Panc1 (cell line): ENCODE data around the gene SERPINE3. TPM values are rescaled to one million over a fixed set of nuclear protein-coding genes. Genes with fewer than 3 reads are reported as not detected.

Experiments used
- ATAC-seq: fragments of 200-7000 bp; cut with Tn5 transposase; 2 replicates; pipeline ENCODE4 v1.9.1; 2020; ENCODE audit warnings: mild to moderate bottlenecking, moderate library complexity
- BruUV-seq: library from RNA; stranded (reverse); fragments of 400-500 nt; replicated peaks from 2 replicates; lab custom pipeline; 2021; lab: Mats Ljungman, UMichigan
- CTCF ChIA-PET: fragments of 300-600 bp; sonication (Branson Sonifier 250); formaldehyde crosslinking; loops from one replicate; lab custom pipeline; 2022; ENCODE audit warnings: antibody characterized with exemption; lab: Charles Lee
- POLR2A ChIA-PET: fragments of 300-600 bp; sonication (Branson Sonifier 250); formaldehyde crosslinking; loops from one replicate; lab custom pipeline; 2022; ENCODE audit warnings: antibody characterized with exemption; lab: Charles Lee
- DNase-seq: peaks from one replicate; pipeline ENCODE4 v3.0.0-alpha.2; 2010; ENCODE audit warnings: low read depth, low spot score
- H3K27ac ChIP-seq: 2 replicates; pipeline ENCODE4 v1.5.1; 2011; ENCODE audit warnings: mild to moderate bottlenecking, low read length, inconsistent platforms
- H3K27me3 ChIP-seq: fragments of 200-500 bp; sonication (Bioruptor generic); 2 replicates; pipeline ENCODE4 v1.6.0; 2014; ENCODE audit warnings: low read length, inconsistent platforms; ENCODE audit not compliant: control insufficient read depth, insufficient read depth
- H3K36me3 ChIP-seq: fragments of 200-500 bp; sonication (Bioruptor generic); 2 replicates; pipeline ENCODE4 v1.5.1; 2014; ENCODE audit warnings: inconsistent platforms, mild to moderate bottlenecking, low read length, moderate library complexity; ENCODE audit not compliant: control insufficient read depth, insufficient read depth
- H3K4me1 ChIP-seq: 2 replicates; pipeline ENCODE4 v1.5.1; 2011; ENCODE audit warnings: inconsistent platforms, mild to moderate bottlenecking, low read length, moderate library complexity; ENCODE audit not compliant: control insufficient read depth, insufficient read depth
- H3K4me3 ChIP-seq, 2 experiments: 2 replicates each; pipeline ENCODE4 v1.5.1; 2011 to 2012; ENCODE audit warnings: low read depth in 2 of 2, low read length in 2 of 2, mild to moderate bottlenecking in 2 of 2, inconsistent platforms in 1 of 2, moderate library complexity in 1 of 2
- H3K9me3 ChIP-seq: fragments of 200-500 bp; sonication (Bioruptor generic); 2 replicates; pipeline ENCODE4 v1.5.1; 2014; ENCODE audit warnings: low read depth, mild to moderate bottlenecking, inconsistent platforms, low read length, moderate library complexity; ENCODE audit not compliant: control insufficient read depth, insufficient read depth
- POLR2AphosphoS5 ChIP-seq: IDR thresholded peaks from 2 replicates; pipeline ENCODE4 v1.6.1; 2012; ENCODE audit warnings: mild to moderate bottlenecking, low read depth, low read length, moderate library complexity
- REST ChIP-seq, 2 experiments: IDR thresholded peaks; 2 replicates each; pipeline ENCODE4 v1.6.1; 2011 to 2012; ENCODE audit warnings: low read depth in 2 of 2, control low read depth in 1 of 2, low read length in 1 of 2, mild to moderate bottlenecking in 1 of 2, moderate library complexity in 1 of 2; ENCODE audit not compliant: insufficient read depth in 1 of 2
- SIN3A ChIP-seq: IDR thresholded peaks from 2 replicates; pipeline ENCODE4 v1.6.1; 2012; ENCODE audit warnings: low read depth, mild to moderate bottlenecking, low read length, moderate library complexity, borderline replicate concordance; ENCODE audit not compliant: insufficient read depth
- TCF7L2 ChIP-seq: IDR thresholded peaks from 2 replicates; pipeline ENCODE4 v1.6.1; 2011; ENCODE audit warnings: mild to moderate bottlenecking, low read depth, low read length, inconsistent platforms
- in situ Hi-C: cut with HindIII; loops from 2 replicates; pipeline ENCODE4 v1.10.0; 2016; ENCODE audit warnings: low sequenced_read_pairs, low pct_unique_long_range_greater_than_20kb
- intact Hi-C: fragments of 100-400 bp; cut with micrococcal nuclease; formaldehyde crosslinking; loops from one replicate; pipeline ENCODE4 v1.10.0; 2022; ENCODE audit not compliant: unreplicated experiment
- total RNA-seq: library from RNA; stranded (reverse); gene quantifications from one replicate; pipeline ENCODE4 v1.2.1, GENCODE V29; 2021; ENCODE audit not compliant: unreplicated experiment
- TF ChIP-seq, protein P1 (sequence below): fragments of 450-650 bp; IDR thresholded peaks from 2 replicates; pipeline ENCODE4 v1.5.1; 2017; ENCODE audit warnings: mild to moderate bottlenecking

Gene SERPINE3
- total RNA-seq, 1 experiment from 2014 or later: not detected

DNA sequence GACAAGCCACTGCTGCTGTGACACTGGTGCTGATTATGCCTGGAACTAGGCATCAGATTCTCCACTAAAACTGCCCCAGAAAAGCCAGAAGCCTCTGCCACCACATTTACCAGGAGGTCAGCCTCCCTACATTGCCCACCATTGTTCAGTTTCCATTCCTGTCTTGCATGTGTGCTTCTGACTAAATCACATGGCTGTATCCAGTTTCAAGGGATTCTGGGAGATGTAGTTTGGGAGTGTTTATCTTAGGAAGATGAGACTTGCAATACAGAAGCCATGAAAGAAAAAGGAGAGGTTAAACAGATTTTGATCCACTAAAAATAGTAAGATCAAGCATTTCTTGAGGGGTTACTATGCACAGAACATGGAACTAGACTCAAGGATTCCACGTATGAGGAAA lies 40.7 kb upstream of the SERPINE3 start:
- H3K36me3 ChIP-seq: no peaks in the 10 kb centered on the region
- TF ChIP-seq TCF7L2: no peak
- TF ChIP-seq REST (IDR thresholded peaks at IDR 0.05; ENCODE audit: insufficient read depth in 1 of 2, low read depth in 2 of 2, low read length in 1 of 2): no peak
- TF ChIP-seq, protein P1, sequence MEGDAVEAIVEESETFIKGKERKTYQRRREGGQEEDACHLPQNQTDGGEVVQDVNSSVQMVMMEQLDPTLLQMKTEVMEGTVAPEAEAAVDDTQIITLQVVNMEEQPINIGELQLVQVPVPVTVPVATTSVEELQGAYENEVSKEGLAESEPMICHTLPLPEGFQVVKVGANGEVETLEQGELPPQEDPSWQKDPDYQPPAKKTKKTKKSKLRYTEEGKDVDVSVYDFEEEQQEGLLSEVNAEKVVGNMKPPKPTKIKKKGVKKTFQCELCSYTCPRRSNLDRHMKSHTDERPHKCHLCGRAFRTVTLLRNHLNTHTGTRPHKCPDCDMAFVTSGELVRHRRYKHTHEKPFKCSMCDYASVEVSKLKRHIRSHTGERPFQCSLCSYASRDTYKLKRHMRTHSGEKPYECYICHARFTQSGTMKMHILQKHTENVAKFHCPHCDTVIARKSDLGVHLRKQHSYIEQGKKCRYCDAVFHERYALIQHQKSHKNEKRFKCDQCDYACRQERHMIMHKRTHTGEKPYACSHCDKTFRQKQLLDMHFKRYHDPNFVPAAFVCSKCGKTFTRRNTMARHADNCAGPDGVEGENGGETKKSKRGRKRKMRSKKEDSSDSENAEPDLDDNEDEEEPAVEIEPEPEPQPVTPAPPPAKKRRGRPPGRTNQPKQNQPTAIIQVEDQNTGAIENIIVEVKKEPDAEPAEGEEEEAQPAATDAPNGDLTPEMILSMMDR: no peak
- TF ChIP-seq SIN3A: no peak
- TF ChIP-seq POLR2AphosphoS5: no peak
- no peaks in the 10 kb centered on the region for H3K27me3 ChIP-seq
- ATAC-seq (no peak), DNase-seq (no peak)
- intact Hi-C loops (no loop called here), in situ Hi-C loops (no loop called here)
- no peaks in the 10 kb centered on the region for H3K4me1 ChIP-seq
- no peak overlapping the region for H3K4me3 ChIP-seq
- ChIA-PET POLR2A (no interaction called here), CTCF (no interaction called here)
- no peak overlapping the region for H3K27ac ChIP-seq
- BruUV-seq: no TSS peak
- no peaks in the 10 kb centered on the region for H3K9me3 ChIP-seq

DNA sequence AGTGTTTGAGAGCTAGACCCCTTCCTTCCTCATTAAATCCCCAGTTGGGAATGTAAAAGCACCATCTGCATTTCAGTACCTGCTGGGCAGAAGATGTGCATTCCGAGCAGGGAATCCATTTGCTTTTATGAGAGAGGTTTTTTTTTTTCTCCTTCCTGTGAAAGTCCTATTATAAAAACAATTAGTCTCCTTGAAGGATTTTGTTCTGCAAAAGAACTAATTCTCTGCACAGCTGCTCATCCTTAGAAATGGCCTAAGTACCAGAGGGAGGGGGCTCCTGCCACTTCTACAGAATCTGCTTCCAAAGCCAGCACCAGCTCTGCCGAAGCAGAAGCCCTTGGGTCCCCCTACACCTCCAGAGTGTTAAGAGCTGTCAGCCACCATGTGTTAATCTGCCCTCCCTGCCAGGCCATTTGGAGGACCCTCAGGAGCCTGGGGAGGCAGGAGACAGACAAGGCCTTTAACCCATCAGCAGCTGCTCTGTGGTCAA lies 36.4 kb upstream of the SERPINE3 start:
- ChIA-PET CTCF (no interaction called here), POLR2A (no interaction called here)
- Histone ChIP-seq H3K9me3 (no peaks in the 10 kb centered on the region), H3K27ac (no peak overlapping the region), H3K4me1 (no peaks in the 10 kb centered on the region), H3K36me3 (no peaks in the 10 kb centered on the region), H3K27me3 (no peaks in the 10 kb centered on the region), H3K4me3 (no peak overlapping the region)
- BruUV-seq: no TSS peak
- TF ChIP-seq SIN3A (no peak), REST (IDR thresholded peaks at IDR 0.05; ENCODE audit: insufficient read depth in 1 of 2, low read depth in 2 of 2, low read length in 1 of 2) (no peak), POLR2AphosphoS5 (no peak), TCF7L2 (no peak)
- TF ChIP-seq, protein P1: no peak
- intact Hi-C loops (no loop called here), in situ Hi-C loops (no loop called here)
- DNase-seq (no peak), ATAC-seq (no peak)
